Breast epithelium (tissue), 4 donors: Measurements from ENCODE around the gene ARHGAP31. TPM values are rescaled to one million over a fixed set of nuclear protein-coding genes. Genes with fewer than 3 reads are reported as not detected.
A peak's percentile ranks its signal among the peaks of the same experiment; 100 is the strongest.

Source experiments
- DNase-seq, 2 donors: peaks; one replicate each; pipeline ENCODE4 v3.0.0-alpha.2; 2019; ENCODE audit warnings: low spot score in 2 of 2
- H3K27ac ChIP-seq, 2 donors: fragments of 200-600 bp; sonication (generic) in 1 of 2; one replicate each; pipeline ENCODE4 v1.5.1; 2016 to 2019; ENCODE audit warnings: mild to moderate bottlenecking in 1 of 2
- H3K27me3 ChIP-seq, 2 donors: fragments of 200-600 bp; sonication (generic) in 1 of 2; one replicate each; pipeline versions ENCODE4 v1.5.1 to v1.6.0; 2017 to 2019; ENCODE audit warnings: control low read depth in 1 of 2, mild to moderate bottlenecking in 1 of 2
- H3K36me3 ChIP-seq: fragments of 200-600 bp; one replicate; pipeline ENCODE4 v1.5.1; 2019
- H3K4me1 ChIP-seq, 2 donors: fragments of 200-600 bp; sonication (generic); one replicate each; pipeline ENCODE4 v1.5.1; 2016 to 2019; ENCODE audit warnings: control low read depth in 1 of 2
- H3K4me3 ChIP-seq, 3 donors: fragments of 200-600 bp; sonication (generic); 1 replicate in 2 of 3; 2 replicates in 1 of 3; pipeline ENCODE4 v1.5.1; 2016 to 2019; ENCODE audit warnings: mild to moderate bottlenecking in 3 of 3, moderate library complexity in 2 of 3
- H3K9me3 ChIP-seq, 2 donors: fragments of 200-600 bp; sonication (generic) in 1 of 2; one replicate each; pipeline ENCODE4 v1.5.1; 2016 to 2019; ENCODE audit warnings: control low read depth in 1 of 2
- CTCF ChIP-seq, 3 donors: fragments of 450-650 bp; IDR thresholded peaks; one replicate each; pipeline ENCODE4 v1.5.1; 2016 to 2017; ENCODE audit warnings: antibody characterized with exemption in 3 of 3, mild to moderate bottlenecking in 3 of 3, moderate library complexity in 3 of 3
- POLR2A ChIP-seq: fragments of 450-650 bp; IDR thresholded peaks from one replicate; pipeline ENCODE4 v1.6.1; 2016; ENCODE audit warnings: antibody characterized with exemption, mild to moderate bottlenecking, moderate library complexity
- POLR2AphosphoS5 ChIP-seq, 3 donors: sonication (generic); formaldehyde crosslinking; IDR thresholded peaks; one replicate each; pipeline ENCODE4 v1.6.1; 2017; ENCODE audit warnings: antibody characterized with exemption in 3 of 3
- intact Hi-C: fragments of 100-400 bp; cut with DNase I; formaldehyde crosslinking; loops from one replicate; pipeline ENCODE4 v1.15.1; 2023; ENCODE audit warnings: low total_unique reads
- total RNA-seq, 3 donors: library from RNA; depleted of rRNA; stranded (reverse); fragments of >200 nt; gene quantifications; one replicate each; pipeline ENCODE4 v1.1.0, GENCODE V29; 2016

ARHGAP31 gene
- total RNA-seq, 3 donors from 2014 or later = 11.6 to 19.3 (median 18.2) TPM

DNA sequence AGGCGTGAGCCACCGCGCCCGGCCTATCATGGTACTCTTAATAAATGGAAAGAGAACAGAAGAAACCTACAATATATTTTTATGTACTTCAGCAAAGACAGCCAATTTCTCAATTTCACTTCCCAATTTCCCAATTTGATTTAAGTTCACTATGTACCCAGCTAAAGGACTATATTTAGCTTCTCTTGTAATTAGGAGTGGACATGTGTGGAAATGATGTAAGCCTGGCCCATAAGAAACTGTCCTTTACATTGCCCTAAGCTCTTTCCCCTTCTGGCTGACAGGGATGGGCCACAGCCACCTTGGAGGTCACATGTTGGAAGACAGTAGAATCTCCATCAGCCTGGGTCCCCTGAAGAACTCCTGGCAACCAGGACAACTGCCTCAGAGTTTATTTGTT, 163.1 kb downstream of the ARHGAP31 start:
- intact Hi-C loops = no loop called here
- Histone ChIP-seq H3K4me1 (peaks cover 0 to 4% of the 10 kb centered on the region in 2 donors), H3K4me3 (no peak overlapping the region), H3K27ac (no peak overlapping the region), H3K27me3 (no peaks in the 10 kb centered on the region), H3K36me3 (no peaks in the 10 kb centered on the region), H3K9me3 (no peaks in the 10 kb centered on the region)
- DNase-seq = no peak
- TF ChIP-seq POLR2AphosphoS5 (IDR thresholded peaks at IDR 0.05) = no peak
- no peak for TF ChIP-seq POLR2A
- no peak for TF ChIP-seq CTCF (IDR thresholded peaks at IDR 0.05)

GRCh38 chr3:119463171-119464169, 169.3 kb downstream of the ARHGAP31 start, which contains the start of gene TMEM39A:
Gene TMEM39A, minus strand, starts transcription at chr3:119463615. Its CDS starts 1,541 bp downstream, at chr3:119462074.
- Histone ChIP-seq H3K9me3 (no peaks in the 10 kb centered on the region), H3K4me1 (peaks cover 0 to 4% of the 10 kb centered on the region in 2 donors), H3K27me3 (no peaks in the 10 kb centered on the region), H3K36me3 (no peaks in the 10 kb centered on the region), H3K27ac (peak within 1 kb of the TSS; percentile 91), H3K4me3 (peak within 1 kb of the TSS; percentile 90 to 95 (median 94))
- peak; percentile 99 for DNase-seq
- intact Hi-C loops = no loop called here
- TF ChIP-seq CTCF (IDR thresholded peaks at IDR 0.05) (peak; percentile 15 to 44 (median 19)), POLR2AphosphoS5 (IDR thresholded peaks at IDR 0.05) (peak; percentile 92 to 97 (median 95)), POLR2A (peak; percentile 78)

DNA sequence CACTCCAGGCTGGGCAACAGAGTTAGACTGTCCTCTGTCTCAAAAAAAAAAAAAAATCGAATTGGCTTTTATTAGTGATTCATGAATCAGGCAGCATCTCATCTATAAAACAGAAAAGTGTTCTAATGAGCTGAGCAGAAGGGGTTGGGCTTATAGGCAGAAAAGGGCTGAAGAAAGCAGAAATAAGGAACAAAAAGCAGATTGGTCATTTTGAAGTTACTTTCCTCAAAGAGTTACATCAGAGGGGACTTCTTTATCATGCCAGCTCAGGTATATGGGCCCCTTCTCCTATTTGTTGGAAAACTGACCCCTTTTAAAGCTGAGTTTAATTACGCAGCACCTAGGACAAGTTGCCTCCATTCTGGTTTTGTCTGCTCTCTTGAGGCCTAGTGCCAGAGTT, 173.9 kb downstream of the ARHGAP31 start:
- Histone ChIP-seq H3K36me3 (no peaks in the 10 kb centered on the region), H3K27ac (no peak overlapping the region), H3K9me3 (no peaks in the 10 kb centered on the region), H3K27me3 (no peaks in the 10 kb centered on the region), H3K4me3 (peak overlapping the region in 2 of 3 donors; percentile 91 to 97), H3K4me1 (no peaks in the 10 kb centered on the region)
- TF ChIP-seq CTCF (IDR thresholded peaks at IDR 0.05) (no peak), POLR2A (no peak), POLR2AphosphoS5 (IDR thresholded peaks at IDR 0.05) (no peak)
- DNase-seq = no peak
- intact Hi-C loops = no loop called here

DNA sequence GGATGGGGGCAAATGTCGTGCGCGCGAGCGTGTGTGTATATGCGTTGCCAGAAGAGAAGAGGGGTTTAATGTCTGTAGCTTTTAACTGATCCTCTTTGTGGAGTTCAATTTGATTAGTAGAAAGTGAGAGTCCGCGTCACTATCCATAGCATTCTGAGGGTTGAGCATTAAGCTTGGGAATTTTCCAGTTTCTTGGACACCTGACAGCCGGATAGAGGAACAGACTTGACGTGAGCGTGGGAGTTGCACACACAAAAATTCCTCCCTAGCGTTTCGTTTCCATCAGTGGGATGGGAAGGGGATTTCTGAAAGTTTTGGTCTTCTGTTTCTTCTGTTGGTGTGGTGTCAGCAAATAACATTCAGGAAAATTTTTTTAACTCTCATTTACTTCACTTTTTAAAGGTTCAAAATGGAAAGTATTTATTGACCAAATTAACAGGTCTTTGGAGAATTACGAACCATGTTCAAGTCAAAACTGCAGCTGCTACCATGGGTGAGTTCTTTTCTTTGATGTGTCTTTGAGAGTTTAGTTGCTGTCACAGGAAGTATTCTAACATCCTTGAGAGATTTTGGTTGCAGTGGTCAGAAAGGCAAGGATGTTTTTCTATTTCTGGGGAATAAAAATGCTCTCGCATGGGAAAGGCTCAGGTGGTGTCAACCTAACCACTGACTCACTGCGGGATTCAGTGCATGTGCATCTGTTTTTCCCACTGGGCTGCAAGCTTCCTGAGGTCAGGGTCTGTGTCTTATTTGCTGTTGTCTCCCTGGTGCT, 175.4 kb downstream of the ARHGAP31 start:
- Histone ChIP-seq H3K9me3 (no peaks in the 10 kb centered on the region), H3K27me3 (no peaks in the 10 kb centered on the region), H3K4me1 (no peaks in the 10 kb centered on the region), H3K4me3 (peak overlapping the region; percentile 88 to 97 (median 91)), H3K36me3 (no peaks in the 10 kb centered on the region), H3K27ac (peak overlapping the region; percentile 67 to 84)
- no peak for DNase-seq
- TF ChIP-seq POLR2A (no peak), CTCF (IDR thresholded peaks at IDR 0.05) (no peak), POLR2AphosphoS5 (IDR thresholded peaks at IDR 0.05) (no peak)
- intact Hi-C loops = no loop called here

Other genes with a start within 250 kb of the ARHGAP31 start
- not detected for gene TEX55, start 148.2 kb upstream of the ARHGAP31 start, total RNA-seq
- gene UPK1B, start 120.8 kb upstream of the ARHGAP31 start, total RNA-seq = 1 to 10 TPM in 1 of 3 donors, not detected in 2; 6.7 TPM
- gene B4GALT4, start 53.5 kb upstream of the ARHGAP31 start, total RNA-seq = 10 to 100 TPM; 14.1 to 22.5 (median 19.3) TPM
- 10 to 100 TPM; 30.2 to 53.7 (median 36.4) TPM for gene TMEM39A, start 169.2 kb downstream of the ARHGAP31 start, total RNA-seq
- 10 to 100 TPM; 13.0 to 28.8 (median 16.4) TPM for gene POGLUT1, start 174.6 kb downstream of the ARHGAP31 start, total RNA-seq
- gene TIMMDC1, start 204.2 kb downstream of the ARHGAP31 start, total RNA-seq = 10 to 100 TPM; 40.8 to 54.1 (median 47.1) TPM